HepG2 (cell line): ENCODE data around the gene MSL3B.

Experiments used
- BCL6 ChIP-seq: IDR thresholded peaks from 2 replicates; pipeline ENCODE4 v1.6.1; 2016; ENCODE audit warnings: missing genetic modification reagents, missing compliant biosample characterization
- KAT8 ChIP-seq: IDR thresholded peaks from 2 replicates; pipeline ENCODE4 v1.6.1; 2016; ENCODE audit warnings: missing genetic modification reagents, missing compliant biosample characterization
- KDM3A ChIP-seq: IDR thresholded peaks from 2 replicates; pipeline ENCODE4 v1.6.1; 2018; ENCODE audit warnings: low read depth, missing compliant biosample characterization
- LCORL ChIP-seq, 2 experiments: fragments of 450-650 bp in 1 of 2; sonication (generic) in 1 of 2; formaldehyde crosslinking in 1 of 2; IDR thresholded peaks; 2 replicates each; pipeline versions ENCODE4 v1.5.0 to v1.6.1; 2017 to 2020; ENCODE audit warnings: antibody characterized with exemption in 1 of 2, missing genetic modification reagents in 1 of 2
- PAXIP1 ChIP-seq: sonication (generic); formaldehyde crosslinking; conservative IDR thresholded peaks from 2 replicates; pipeline ENCODE4 v1.4.0; 2020; ENCODE audit warnings: mild to moderate bottlenecking, missing genetic modification reagents, moderate library complexity
- RBM39 ChIP-seq: fragments of 200-400 bp; formaldehyde crosslinking; IDR thresholded peaks from one replicate; pipeline ENCODE4 v1.6.1; 2018; ENCODE audit warnings: antibody characterized with exemption, mild to moderate bottlenecking, low read depth, low read length; ENCODE audit not compliant: poor library complexity, severe bottlenecking
- RNF219 ChIP-seq: sonication (generic); formaldehyde crosslinking; IDR thresholded peaks from 2 replicates; pipeline ENCODE4 v1.5.0; 2020; ENCODE audit warnings: mild to moderate bottlenecking, missing genetic modification reagents
- SMAD1 ChIP-seq: sonication (generic); formaldehyde crosslinking; IDR thresholded peaks from 2 replicates; pipeline ENCODE4 v1.4.0; 2020; ENCODE audit warnings: missing genetic modification reagents, low read depth, mild to moderate bottlenecking, borderline replicate concordance
- SNRNP70 ChIP-seq: fragments of 200-400 bp; formaldehyde crosslinking; IDR thresholded peaks from 2 replicates; pipeline ENCODE4 v1.6.1; 2017; ENCODE audit warnings: mild to moderate bottlenecking, low read depth, low read length, moderate library complexity
- TARDBP ChIP-seq: sonication (generic); formaldehyde crosslinking; IDR thresholded peaks from 2 replicates; pipeline ENCODE4 v1.8.0; 2022; ENCODE audit warnings: mild to moderate bottlenecking, missing genetic modification reagents
- ZBTB1 ChIP-seq: sonication (generic); formaldehyde crosslinking; IDR thresholded peaks from 2 replicates; pipeline ENCODE4 v1.4.0; 2020; ENCODE audit warnings: missing genetic modification reagents, borderline replicate concordance
- ZBTB21 ChIP-seq: sonication (generic); formaldehyde crosslinking; IDR thresholded peaks from 2 replicates; pipeline ENCODE4 v1.4.0; 2020; ENCODE audit warnings: missing genetic modification reagents
- ZBTB37 ChIP-seq: sonication (generic); formaldehyde crosslinking; IDR thresholded peaks from 2 replicates; pipeline ENCODE4 v1.4.0; 2020; ENCODE audit warnings: mild to moderate bottlenecking, missing genetic modification reagents
- ZNF225 ChIP-seq: sonication (generic); formaldehyde crosslinking; IDR thresholded peaks from 2 replicates; pipeline ENCODE4 v1.4.0; 2020; ENCODE audit warnings: mild to moderate bottlenecking, missing genetic modification reagents
- ZNF280D ChIP-seq: sonication (generic); formaldehyde crosslinking; IDR thresholded peaks from 2 replicates; pipeline ENCODE4 v1.5.1; 2020; ENCODE audit warnings: mild to moderate bottlenecking, missing genetic modification reagents
- ZNF367 ChIP-seq: sonication (generic); formaldehyde crosslinking; IDR thresholded peaks from 2 replicates; pipeline ENCODE4 v1.4.0; 2020; ENCODE audit warnings: missing genetic modification reagents, borderline replicate concordance
- ZNF510 ChIP-seq: sonication (generic); formaldehyde crosslinking; IDR thresholded peaks from 2 replicates; pipeline ENCODE4 v1.4.0; 2020; ENCODE audit warnings: low read depth, mild to moderate bottlenecking, missing genetic modification reagents

Gene MSL3B

GRCh38 chr2:233854241-233854981 is 13.8 kb downstream of the MSL3B start, which contains the start of gene HJURP (continued):
- TF ChIP-seq SNRNP70 (no peak), KDM3A (peak; percentile 49; the same call in 1 of the 2 replicates), ZNF510 (CRISPR knock-in tag) (no peak), ZBTB37 (no peak), ZNF367 (0 out of 2 replicates have a peak, but pooled peaks have one; percentile 35), ZNF280D (peak; percentile 74; the same call in 1 of the 2 replicates), RNF219 (CRISPR knock-in tag) (no peak), ZBTB1 (CRISPR knock-in tag) (0 out of 2 replicates have a peak, but pooled peaks have one; percentile 35), ZBTB21 (CRISPR knock-in tag) (no peak), PAXIP1 (CRISPR knock-in tag) (0 out of 2 replicates have a peak, but pooled peaks have one; percentile 15), ZNF225 (0 out of 2 replicates have a peak, but pooled peaks have one; percentile 76), RBM39 (peak; percentile 70), TARDBP (CRISPR knock-in tag) (peak; percentile 84; the same call in 1 of the 2 replicates), BCL6 (no peak), SMAD1 (CRISPR knock-in tag) (no peak; the same call in 1 of the 2 replicates), KAT8 (CRISPR knock-in tag) (peak; percentile 88), LCORL (IDR thresholded peaks at IDR 0.05) (no peak), LCORL (CRISPR knock-in tag; IDR thresholded peaks at IDR 0.05) (peak; percentile 16; the same call in 1 of the 2 replicates)
